Measurements from ENCODE around the gene SYT2.

DNA sequence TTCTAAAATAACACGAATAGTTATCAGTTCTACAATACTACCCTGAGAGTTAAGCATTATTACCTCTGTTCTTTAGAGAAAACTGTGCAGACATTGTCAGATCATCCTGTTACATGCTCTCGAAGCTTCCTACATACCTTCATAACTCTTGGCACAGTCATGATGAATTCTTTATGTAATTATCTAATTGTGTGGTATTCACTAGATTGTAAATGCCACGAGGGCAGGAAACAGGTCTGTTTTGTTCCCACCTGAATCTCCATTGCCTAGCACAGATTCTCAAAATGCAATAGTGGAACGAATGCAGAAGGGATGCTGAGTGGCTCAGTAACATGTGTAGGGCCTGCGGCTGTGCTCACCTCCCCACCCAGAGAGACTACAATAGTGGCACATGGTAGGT is 3.4 kb downstream of the SYT2 start:
- TF ChIP-seq CEBPB (IDR thresholded peaks at IDR 0.05) (no peak), TAF1 (IDR thresholded peaks at IDR 0.05; ENCODE audit: low read depth) (no peak), EP300 (IDR thresholded peaks at IDR 0.05; ENCODE audit: borderline replicate concordance) (no peak), NFIC (IDR thresholded peaks at IDR 0.05) (no peak), YY1 (IDR thresholded peaks at IDR 0.05; ENCODE audit: low read depth) (no peak), FOXM1 (IDR thresholded peaks at IDR 0.05; ENCODE audit: borderline replicate concordance, low read depth) (no peak), RAD21 (IDR thresholded peaks at IDR 0.05; ENCODE audit: low read depth) (no peak), CREB1 (IDR thresholded peaks at IDR 0.05; ENCODE audit: low read depth) (no peak), TEAD4 (IDR thresholded peaks at IDR 0.05) (no peak)
- TF ChIP-seq, protein P1, sequence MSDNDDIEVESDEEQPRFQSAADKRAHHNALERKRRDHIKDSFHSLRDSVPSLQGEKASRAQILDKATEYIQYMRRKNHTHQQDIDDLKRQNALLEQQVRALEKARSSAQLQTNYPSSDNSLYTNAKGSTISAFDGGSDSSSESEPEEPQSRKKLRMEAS (IDR thresholded peaks at IDR 0.05): no peak
- TF ChIP-seq, protein P2, sequence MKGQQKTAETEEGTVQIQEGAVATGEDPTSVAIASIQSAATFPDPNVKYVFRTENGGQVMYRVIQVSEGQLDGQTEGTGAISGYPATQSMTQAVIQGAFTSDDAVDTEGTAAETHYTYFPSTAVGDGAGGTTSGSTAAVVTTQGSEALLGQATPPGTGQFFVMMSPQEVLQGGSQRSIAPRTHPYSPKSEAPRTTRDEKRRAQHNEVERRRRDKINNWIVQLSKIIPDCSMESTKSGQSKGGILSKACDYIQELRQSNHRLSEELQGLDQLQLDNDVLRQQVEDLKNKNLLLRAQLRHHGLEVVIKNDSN (IDR thresholded peaks at IDR 0.05): no peak
